CD4-positive, alpha-beta T cell (primary cell): ENCODE data around the gene NOS1. TPM values are rescaled to one million over a fixed set of nuclear protein-coding genes. Genes with fewer than 3 reads are reported as not detected.

Experiments used
- ATAC-seq: fragments of 200-7000 bp; cut with Tn5 transposase; one replicate; pipeline ENCODE4 v1.10.0; 2022; ENCODE audit warnings: mild to moderate bottlenecking; ENCODE audit not compliant: poor library complexity
- CTCF ChIA-PET: fragments of 350-600 bp; sonication (Branson Sonifier 250); formaldehyde crosslinking; loops from one replicate; lab custom pipeline; 2021; ENCODE audit warnings: antibody characterized with exemption, inconsistent platforms; lab: Charles Lee
- POLR2A ChIA-PET: fragments of 350-600 bp; sonication (Branson Sonifier 250); formaldehyde crosslinking; loops from one replicate; lab custom pipeline; 2021; ENCODE audit warnings: antibody characterized with exemption, inconsistent platforms; lab: Charles Lee
- DNase-seq, 14 experiments: peaks; one replicate each; pipeline ENCODE4 v3.0.0-alpha.2; 2013 to 2020; ENCODE audit warnings: mixed read lengths in 2 of 14
- H3K27ac ChIP-seq, 2 donors: one replicate each; pipeline versions ENCODE4 v1.5.1 to v1.7.0; 2013; ENCODE audit warnings: low read length in 2 of 2, low read depth in 1 of 2, mild to moderate bottlenecking in 1 of 2
- H3K27me3 ChIP-seq, 2 experiments: 1 replicate in 1 of 2; 2 replicates in 1 of 2; pipeline versions ENCODE4 v1.6.1 to v1.7.0; 2013; ENCODE audit warnings: low read length in 2 of 2, control low read depth in 1 of 2, mild to moderate bottlenecking in 1 of 2, moderate library complexity in 1 of 2; ENCODE audit not compliant: insufficient read depth in 2 of 2, control insufficient read depth in 1 of 2
- H3K36me3 ChIP-seq: one replicate; pipeline ENCODE4 v1.6.1; 2013; ENCODE audit warnings: low read length, control low read depth; ENCODE audit not compliant: insufficient read depth
- H3K4me1 ChIP-seq: one replicate; pipeline ENCODE4 v1.6.1; 2013; ENCODE audit warnings: low read length, control low read depth; ENCODE audit not compliant: insufficient read depth
- H3K4me3 ChIP-seq: one replicate; pipeline ENCODE4 v1.5.1; 2013; ENCODE audit warnings: mild to moderate bottlenecking, low read length, moderate library complexity
- H3K9me3 ChIP-seq, 2 experiments: 1 replicate in 1 of 2; 2 replicates in 1 of 2; pipeline versions ENCODE4 v1.6.1 to v1.7.0; 2013; ENCODE audit warnings: low read length in 2 of 2, mild to moderate bottlenecking in 2 of 2, control low read depth in 1 of 2, moderate library complexity in 1 of 2; ENCODE audit not compliant: control insufficient read depth in 1 of 2, insufficient read depth in 1 of 2
- H3K27ac Mint-ChIP-seq: one replicate; pipeline ENCODE4 v1.8.0; 2020; ENCODE audit warnings: mixed read lengths
- H3K27me3 Mint-ChIP-seq: one replicate; pipeline ENCODE4 v1.8.0; 2021; ENCODE audit warnings: mixed read lengths
- H3K36me3 Mint-ChIP-seq: one replicate; pipeline ENCODE4 v1.8.0; 2021; ENCODE audit warnings: low read depth, mixed read lengths
- H3K4me1 Mint-ChIP-seq: one replicate; pipeline ENCODE4 v1.8.0; 2021; ENCODE audit warnings: low read depth, mixed read lengths
- H3K4me3 Mint-ChIP-seq: one replicate; pipeline ENCODE4 v1.8.0; 2020; ENCODE audit warnings: mild to moderate bottlenecking, mixed read lengths
- H3K9me3 Mint-ChIP-seq: one replicate; pipeline ENCODE4 v1.8.0; 2020; ENCODE audit warnings: mixed read lengths
- intact Hi-C, 2 experiments: fragments of 100-400 bp; cut with DNase I in 1 of 2; cut with micrococcal nuclease in 1 of 2; formaldehyde crosslinking; loops; one replicate each; pipeline versions ENCODE4 v1.15.1 to v1.9.0; 2023 to 2025; cut with DNase I, micrococcal nuclease
- total RNA-seq, 174 experiments: library from RNA in 2 of 174; stranded (reverse) in 2 of 174; gene quantifications; one replicate each; pipeline ENCODE4 v1.2.3 and lab custom pipeline; 2021 to 2026
- TF ChIP-seq, protein P1 (sequence below): fragments of 200-600 bp; IDR thresholded peaks from one replicate; pipeline ENCODE4 v1.8.0; 2022; ENCODE audit warnings: antibody characterized with exemption, mild to moderate bottlenecking

Gene NOS1
- total RNA-seq, 2 experiments from 2014 or later = not detected

DNA sequence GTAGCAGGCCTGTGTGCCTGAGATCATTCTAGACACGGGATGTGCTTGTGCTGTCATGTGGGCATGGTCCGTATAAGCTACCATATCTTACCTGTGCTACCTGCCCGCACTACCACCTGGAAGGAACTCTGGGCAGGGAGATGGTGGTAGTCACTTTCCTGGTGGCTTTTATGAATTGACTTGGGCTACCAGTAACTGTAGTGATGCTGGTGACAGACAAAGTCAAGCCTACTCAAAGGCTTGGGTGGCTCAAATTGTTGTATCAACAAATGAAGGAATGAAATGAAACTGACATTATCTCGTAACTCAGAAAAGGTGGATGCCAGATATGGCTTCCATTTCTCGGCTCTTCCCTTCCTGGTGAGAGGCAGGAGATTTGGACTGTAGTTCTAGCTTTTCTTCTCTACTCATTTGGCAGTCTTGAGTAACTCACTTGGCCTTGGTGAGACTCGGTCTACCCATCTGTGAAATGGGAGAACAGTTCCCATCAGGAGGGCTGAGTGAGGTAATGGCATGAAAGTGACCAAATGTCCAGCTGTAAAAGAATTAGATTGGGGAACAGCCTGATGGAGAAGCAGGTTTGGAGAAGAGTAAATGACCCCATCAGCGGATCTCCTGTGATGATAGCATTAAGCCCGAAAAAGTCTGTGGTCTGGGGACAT lies 81.3 kb downstream of the NOS1 start:
- no peaks in the 10 kb centered on the region for H3K36me3 ChIP-seq
- H3K27me3 ChIP-seq = peaks cover 0 to 2% of the 10 kb centered on the region in 2 experiments
- H3K27ac ChIP-seq = no peak overlapping the region
- no peak overlapping the region for H3K27ac Mint-ChIP-seq
- H3K4me3 ChIP-seq = no peak overlapping the region
- POLR2A ChIA-PET = no interaction called here
- CTCF ChIA-PET = no interaction called here
- DNase-seq = no peak
- TF ChIP-seq, protein P1, sequence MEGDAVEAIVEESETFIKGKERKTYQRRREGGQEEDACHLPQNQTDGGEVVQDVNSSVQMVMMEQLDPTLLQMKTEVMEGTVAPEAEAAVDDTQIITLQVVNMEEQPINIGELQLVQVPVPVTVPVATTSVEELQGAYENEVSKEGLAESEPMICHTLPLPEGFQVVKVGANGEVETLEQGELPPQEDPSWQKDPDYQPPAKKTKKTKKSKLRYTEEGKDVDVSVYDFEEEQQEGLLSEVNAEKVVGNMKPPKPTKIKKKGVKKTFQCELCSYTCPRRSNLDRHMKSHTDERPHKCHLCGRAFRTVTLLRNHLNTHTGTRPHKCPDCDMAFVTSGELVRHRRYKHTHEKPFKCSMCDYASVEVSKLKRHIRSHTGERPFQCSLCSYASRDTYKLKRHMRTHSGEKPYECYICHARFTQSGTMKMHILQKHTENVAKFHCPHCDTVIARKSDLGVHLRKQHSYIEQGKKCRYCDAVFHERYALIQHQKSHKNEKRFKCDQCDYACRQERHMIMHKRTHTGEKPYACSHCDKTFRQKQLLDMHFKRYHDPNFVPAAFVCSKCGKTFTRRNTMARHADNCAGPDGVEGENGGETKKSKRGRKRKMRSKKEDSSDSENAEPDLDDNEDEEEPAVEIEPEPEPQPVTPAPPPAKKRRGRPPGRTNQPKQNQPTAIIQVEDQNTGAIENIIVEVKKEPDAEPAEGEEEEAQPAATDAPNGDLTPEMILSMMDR = no peak
- H3K36me3 Mint-ChIP-seq = no peaks in the 10 kb centered on the region
- H3K4me3 Mint-ChIP-seq = no peak overlapping the region
- H3K27me3 Mint-ChIP-seq = peaks cover 26% of the 10 kb centered on the region
- peaks cover 0 to 14% of the 10 kb centered on the region in 2 experiments for H3K9me3 ChIP-seq
- no peaks in the 10 kb centered on the region for H3K4me1 ChIP-seq
- peaks cover 3% of the 10 kb centered on the region for H3K9me3 Mint-ChIP-seq
- intact Hi-C loops = no loop called here
- ATAC-seq = no peak
- H3K4me1 Mint-ChIP-seq = no peaks in the 10 kb centered on the region

DNA sequence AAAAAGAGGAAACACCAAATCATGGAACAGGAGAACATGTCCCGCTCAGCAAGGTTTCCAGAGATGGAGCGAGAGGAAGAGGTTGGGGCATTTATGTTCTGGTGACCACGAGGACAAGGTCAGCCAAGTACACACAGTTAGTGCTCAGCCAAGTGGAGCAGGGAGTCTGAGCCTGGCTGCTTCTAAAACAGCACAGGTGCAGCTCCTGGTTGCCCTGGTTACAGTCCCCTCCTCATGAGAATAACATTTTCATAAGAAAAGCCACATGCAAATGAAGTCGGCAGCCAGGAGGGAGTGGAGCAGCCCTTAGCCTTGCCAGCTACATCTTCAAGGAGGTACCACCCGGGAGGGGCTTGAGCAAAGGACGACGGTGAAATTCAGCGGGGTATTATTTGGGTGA lies 81.8 kb downstream of the NOS1 start:
- no peak overlapping the region for H3K4me3 ChIP-seq
- H3K4me1 ChIP-seq = no peaks in the 10 kb centered on the region
- Mint-ChIP-seq H3K27me3 (peaks cover 27% of the 10 kb centered on the region), H3K36me3 (no peaks in the 10 kb centered on the region), H3K27ac (no peak overlapping the region), H3K4me3 (no peak overlapping the region), H3K4me1 (no peaks in the 10 kb centered on the region), H3K9me3 (peaks cover 3% of the 10 kb centered on the region)
- TF ChIP-seq, protein P1 = no peak
- peaks cover 0 to 2% of the 10 kb centered on the region in 2 experiments for H3K27me3 ChIP-seq
- ChIA-PET POLR2A (no interaction called here), CTCF (no interaction called here)
- no peaks in the 10 kb centered on the region for H3K36me3 ChIP-seq
- no peak for ATAC-seq
- DNase-seq = no peak
- peaks cover 0 to 13% of the 10 kb centered on the region in 2 experiments for H3K9me3 ChIP-seq
- H3K27ac ChIP-seq = no peak overlapping the region
- intact Hi-C loops = no loop called here

DNA sequence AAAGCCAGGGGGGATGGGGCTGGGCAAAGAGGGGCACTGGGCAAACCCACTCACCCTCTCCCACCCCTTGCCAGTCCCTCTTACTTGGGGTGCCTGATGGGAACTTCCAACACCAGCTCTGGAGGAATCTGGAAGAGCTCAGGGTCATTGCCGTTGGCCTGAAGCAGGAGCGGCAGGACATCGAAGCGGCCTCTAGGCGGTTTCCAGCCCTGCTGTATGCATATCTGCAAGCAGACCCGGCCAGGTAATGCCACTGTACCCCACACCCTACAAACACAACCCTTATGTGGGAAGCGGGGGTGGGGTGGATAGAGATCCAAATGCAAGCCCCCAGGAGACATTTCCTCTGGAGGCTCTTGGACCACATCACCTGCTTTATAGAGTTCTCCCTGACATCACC lies 83.6 kb downstream of the NOS1 start:
- H3K4me3 Mint-ChIP-seq = no peak overlapping the region
- no peak overlapping the region for H3K4me3 ChIP-seq
- POLR2A ChIA-PET = no interaction called here
- peaks cover 35% of the 10 kb centered on the region for H3K27me3 Mint-ChIP-seq
- CTCF ChIA-PET = no interaction called here
- H3K9me3 Mint-ChIP-seq = peaks cover 3% of the 10 kb centered on the region
- ATAC-seq (no peak), DNase-seq (no peak)
- no peaks in the 10 kb centered on the region for H3K36me3 Mint-ChIP-seq
- TF ChIP-seq, protein P1 = no peak
- no peaks in the 10 kb centered on the region for H3K4me1 Mint-ChIP-seq
- intact Hi-C loops = no loop called here
- H3K27ac ChIP-seq = no peak overlapping the region
- peaks cover 0 to 2% of the 10 kb centered on the region in 2 experiments for H3K27me3 ChIP-seq
- no peaks in the 10 kb centered on the region for H3K36me3 ChIP-seq
- H3K27ac Mint-ChIP-seq = no peak overlapping the region
- peaks cover 0 to 15% of the 10 kb centered on the region in 2 experiments for H3K9me3 ChIP-seq
- no peaks in the 10 kb centered on the region for H3K4me1 ChIP-seq
